ENCODE results near the gene RGS4.
A peak's percentile ranks its signal among the peaks of the same experiment; 100 is the strongest.

RGS4 gene

GRCh38 chr1:163069142-163069541 lies at the start of gene RGS4:
Gene RGS4, plus strand, starts transcription at chr1:163069361. Its CDS starts 124 bp downstream, at chr1:163069485.
- no peak within 1 kb of the TSS for H3K27ac ChIP-seq (ENCODE audit: low read depth, low read length)
- H3K27me3 ChIP-seq (ENCODE audit: control insufficient read depth, insufficient read depth, low read length), result no peaks in the 10 kb centered on the region
- H3K9me3 ChIP-seq (ENCODE audit: control insufficient read depth, insufficient read depth, low read depth, low read length), result no peaks in the 10 kb centered on the region
- no peak within 1 kb of the TSS for H3K9ac ChIP-seq (ENCODE audit: low read length)
- peak within 1 kb of the TSS; percentile 34 for H3K4me3 ChIP-seq (ENCODE audit: low read depth, low read length)
- peaks cover 6% of the 10 kb centered on the region; the same call in 1 of the 2 replicates for H3K4me1 ChIP-seq (ENCODE audit: control insufficient read depth, insufficient read depth, low read length)
- H3K36me3 ChIP-seq (ENCODE audit: control insufficient read depth, insufficient read depth, low read length), result no peaks in the 10 kb centered on the region

GRCh38 chr1:163022129-163022528 lies 47.0 kb upstream of the RGS4 start:
- no peaks in the 10 kb centered on the region for H3K36me3 ChIP-seq (ENCODE audit: control insufficient read depth, insufficient read depth, low read length)
- no peak overlapping the region for H3K4me3 ChIP-seq (ENCODE audit: low read depth, low read length)
- H3K9me3 ChIP-seq (ENCODE audit: control insufficient read depth, insufficient read depth, low read depth, low read length), result peaks cover 9% of the 10 kb centered on the region
- no peak overlapping the region for H3K27ac ChIP-seq (ENCODE audit: low read depth, low read length)
- H3K4me1 ChIP-seq (ENCODE audit: control insufficient read depth, insufficient read depth, low read length), result no peaks in the 10 kb centered on the region
- no peaks in the 10 kb centered on the region for H3K27me3 ChIP-seq (ENCODE audit: control insufficient read depth, insufficient read depth, low read length)
- H3K9ac ChIP-seq (ENCODE audit: low read length), result no peak overlapping the region

GRCh38 chr1:163027610-163028009 lies 41.6 kb upstream of the RGS4 start:
- H3K9me3 ChIP-seq (ENCODE audit: control insufficient read depth, insufficient read depth, low read depth, low read length), result peaks cover 4% of the 10 kb centered on the region; the same call in 1 of the 2 replicates
- H3K4me3 ChIP-seq (ENCODE audit: low read depth, low read length), result no peak overlapping the region
- no peaks in the 10 kb centered on the region for H3K4me1 ChIP-seq (ENCODE audit: control insufficient read depth, insufficient read depth, low read length)
- no peak overlapping the region for H3K9ac ChIP-seq (ENCODE audit: low read length)
- H3K27me3 ChIP-seq (ENCODE audit: control insufficient read depth, insufficient read depth, low read length), result no peaks in the 10 kb centered on the region
- no peak overlapping the region for H3K27ac ChIP-seq (ENCODE audit: low read depth, low read length)
- no peaks in the 10 kb centered on the region for H3K36me3 ChIP-seq (ENCODE audit: control insufficient read depth, insufficient read depth, low read length)

- Histone ChIP-seq H3K27me3 (ENCODE audit: control insufficient read depth, insufficient read depth, low read length) (no peaks in the 10 kb centered on the region), H3K9me3 (ENCODE audit: control insufficient read depth, insufficient read depth, low read depth, low read length) (no peaks in the 10 kb centered on the region), H3K9ac (ENCODE audit: low read length) (no peak overlapping the region), H3K36me3 (ENCODE audit: control insufficient read depth, insufficient read depth, low read length) (no peaks in the 10 kb centered on the region), H3K27ac (ENCODE audit: low read depth, low read length) (no peak overlapping the region), H3K4me3 (ENCODE audit: low read depth, low read length) (no peak overlapping the region), H3K4me1 (ENCODE audit: control insufficient read depth, insufficient read depth, low read length) (no peaks in the 10 kb centered on the region)
Observed at GRCh38 chr1:163029901-163030300, 39.3 kb upstream of the RGS4 start.

GRCh38 chr1:163035446-163036249 lies 33.5 kb upstream of the RGS4 start:
- Histone ChIP-seq H3K9ac (ENCODE audit: low read length) (no peak overlapping the region), H3K9me3 (ENCODE audit: control insufficient read depth, insufficient read depth, low read depth, low read length) (no peaks in the 10 kb centered on the region), H3K4me1 (ENCODE audit: control insufficient read depth, insufficient read depth, low read length) (peaks cover 5% of the 10 kb centered on the region; the same call in 1 of the 2 replicates), H3K27me3 (ENCODE audit: control insufficient read depth, insufficient read depth, low read length) (no peaks in the 10 kb centered on the region), H3K27ac (ENCODE audit: low read depth, low read length) (no peak overlapping the region), H3K4me3 (ENCODE audit: low read depth, low read length) (no peak overlapping the region), H3K36me3 (ENCODE audit: control insufficient read depth, insufficient read depth, low read length) (no peaks in the 10 kb centered on the region)

GRCh38 chr1:163036671-163037070 lies 32.5 kb upstream of the RGS4 start:
- Histone ChIP-seq H3K27ac (ENCODE audit: low read depth, low read length) (no peak overlapping the region), H3K9me3 (ENCODE audit: control insufficient read depth, insufficient read depth, low read depth, low read length) (no peaks in the 10 kb centered on the region), H3K27me3 (ENCODE audit: control insufficient read depth, insufficient read depth, low read length) (no peaks in the 10 kb centered on the region), H3K4me3 (ENCODE audit: low read depth, low read length) (no peak overlapping the region), H3K9ac (ENCODE audit: low read length) (no peak overlapping the region), H3K36me3 (ENCODE audit: control insufficient read depth, insufficient read depth, low read length) (no peaks in the 10 kb centered on the region), H3K4me1 (ENCODE audit: control insufficient read depth, insufficient read depth, low read length) (peaks cover 5% of the 10 kb centered on the region; the same call in 1 of the 2 replicates)

- Histone ChIP-seq H3K9me3 (ENCODE audit: control insufficient read depth, insufficient read depth, low read depth, low read length) (no peaks in the 10 kb centered on the region), H3K9ac (ENCODE audit: low read length) (no peak overlapping the region), H3K4me3 (ENCODE audit: low read depth, low read length) (no peak overlapping the region), H3K27me3 (ENCODE audit: control insufficient read depth, insufficient read depth, low read length) (no peaks in the 10 kb centered on the region), H3K4me1 (ENCODE audit: control insufficient read depth, insufficient read depth, low read length) (peaks cover 5% of the 10 kb centered on the region; the same call in 1 of the 2 replicates), H3K36me3 (ENCODE audit: control insufficient read depth, insufficient read depth, low read length) (no peaks in the 10 kb centered on the region), H3K27ac (ENCODE audit: low read depth, low read length) (no peak overlapping the region)
Observed at GRCh38 chr1:163038928-163039706, 30.0 kb upstream of the RGS4 start.

- H3K36me3 ChIP-seq (ENCODE audit: control insufficient read depth, insufficient read depth, low read length), result no peaks in the 10 kb centered on the region
- H3K4me3 ChIP-seq (ENCODE audit: low read depth, low read length), result no peak overlapping the region
- H3K27ac ChIP-seq (ENCODE audit: low read depth, low read length), result no peak overlapping the region
- peaks cover 5% of the 10 kb centered on the region; the same call in 1 of the 2 replicates for H3K4me1 ChIP-seq (ENCODE audit: control insufficient read depth, insufficient read depth, low read length)
- no peaks in the 10 kb centered on the region for H3K9me3 ChIP-seq (ENCODE audit: control insufficient read depth, insufficient read depth, low read depth, low read length)
- no peaks in the 10 kb centered on the region for H3K27me3 ChIP-seq (ENCODE audit: control insufficient read depth, insufficient read depth, low read length)
- no peak overlapping the region for H3K9ac ChIP-seq (ENCODE audit: low read length)
Observed at GRCh38 chr1:163039707-163040093, 29.5 kb upstream of the RGS4 start.

GRCh38 chr1:163046071-163046470 lies 23.1 kb upstream of the RGS4 start:
- no peaks in the 10 kb centered on the region for H3K27me3 ChIP-seq (ENCODE audit: control insufficient read depth, insufficient read depth, low read length)
- H3K36me3 ChIP-seq (ENCODE audit: control insufficient read depth, insufficient read depth, low read length), result no peaks in the 10 kb centered on the region
- H3K4me1 ChIP-seq (ENCODE audit: control insufficient read depth, insufficient read depth, low read length), result no peaks in the 10 kb centered on the region
- H3K4me3 ChIP-seq (ENCODE audit: low read depth, low read length), result no peak overlapping the region
- H3K9ac ChIP-seq (ENCODE audit: low read length), result no peak overlapping the region
- no peaks in the 10 kb centered on the region for H3K9me3 ChIP-seq (ENCODE audit: control insufficient read depth, insufficient read depth, low read depth, low read length)
- H3K27ac ChIP-seq (ENCODE audit: low read depth, low read length), result no peak overlapping the region

- H3K27me3 ChIP-seq (ENCODE audit: control insufficient read depth, insufficient read depth, low read length), result no peaks in the 10 kb centered on the region
- no peaks in the 10 kb centered on the region for H3K4me1 ChIP-seq (ENCODE audit: control insufficient read depth, insufficient read depth, low read length)
- no peak overlapping the region for H3K27ac ChIP-seq (ENCODE audit: low read depth, low read length)
- H3K4me3 ChIP-seq (ENCODE audit: low read depth, low read length), result no peak overlapping the region
- no peak overlapping the region for H3K9ac ChIP-seq (ENCODE audit: low read length)
- H3K36me3 ChIP-seq (ENCODE audit: control insufficient read depth, insufficient read depth, low read length), result no peaks in the 10 kb centered on the region
- H3K9me3 ChIP-seq (ENCODE audit: control insufficient read depth, insufficient read depth, low read depth, low read length), result no peaks in the 10 kb centered on the region
Observed at GRCh38 chr1:163047951-163048659, 21.1 kb upstream of the RGS4 start.

All from HUES6 (cell line).